Gastrocnemius medialis (tissue), 4 donors: ENCODE results near the gene ZNF595. TPM values are rescaled to one million over a fixed set of nuclear protein-coding genes. Genes with fewer than 3 reads are reported as not detected.
A peak's percentile ranks its signal among the peaks of the same experiment; 100 is the strongest.
"Not testable (repeated sequence)": the region's sequence is repeated elsewhere in the genome, so short reads cannot be mapped to it uniquely, and the experiment has no call there.

Experiments used
- ATAC-seq, 2 donors: fragments of 150-250 bp; one replicate each; pipeline ENCODE4 v1.9.1; 2016
- DNase-seq, 2 donors: peaks; one replicate each; pipeline ENCODE4 v3.0.0-alpha.2; 2019
- H3K27ac ChIP-seq, 4 donors: fragments of 200-600 bp; sonication (generic); 1 replicate in 1 of 4; 2 replicates in 3 of 4; pipeline ENCODE4 v1.5.1; 2016 to 2018; ENCODE audit warnings: mild to moderate bottlenecking in 2 of 4, moderate library complexity in 1 of 4
- H3K27me3 ChIP-seq, 3 donors: fragments of 200-600 bp; sonication (generic) in 2 of 3; 1 replicate in 1 of 3; 2 replicates in 2 of 3; pipeline versions ENCODE4 v1.5.1 to v1.6.0; 2016 to 2019; ENCODE audit warnings: mild to moderate bottlenecking in 1 of 3, moderate library complexity in 1 of 3
- H3K36me3 ChIP-seq, 2 donors: fragments of 200-600 bp; sonication (generic) in 1 of 2; one replicate each; pipeline ENCODE4 v1.5.1; 2017 to 2018
- H3K4me1 ChIP-seq, 2 donors: fragments of 200-600 bp; sonication (generic) in 1 of 2; one replicate each; pipeline ENCODE4 v1.5.1; 2016 to 2017; ENCODE audit warnings: mild to moderate bottlenecking in 2 of 2
- H3K4me3 ChIP-seq, 4 donors: fragments of 200-600 bp; sonication (generic) in 3 of 4; 1 replicate in 1 of 4; 2 replicates in 3 of 4; pipeline ENCODE4 v1.5.1; 2016 to 2019; ENCODE audit warnings: mild to moderate bottlenecking in 2 of 4
- H3K9me3 ChIP-seq, 3 donors: fragments of 200-600 bp; sonication (generic) in 2 of 3; 1 replicate in 1 of 3; 2 replicates in 2 of 3; pipeline ENCODE4 v1.5.1; 2016 to 2019
- POLR2A ChIP-seq, 2 donors: fragments of 450-650 bp; IDR thresholded peaks; one replicate each; pipeline ENCODE4 v1.6.1; 2017; ENCODE audit warnings: antibody characterized with exemption in 2 of 2, mild to moderate bottlenecking in 2 of 2, moderate library complexity in 2 of 2
- in situ Hi-C, 4 donors: fragments of 200-750 bp; cut with MboI; loops; one replicate each; pipeline versions ENCODE4 v1.15.0 to v1.8.0; 2017; ENCODE audit warnings: low sequenced_read_pairs in 4 of 4
- intact Hi-C: fragments of 100-400 bp; cut with DNase I; formaldehyde crosslinking; loops from one replicate; pipeline ENCODE4 v1.15.1; 2023; ENCODE audit warnings: low total_unique reads
- total RNA-seq, 4 donors: library from RNA; depleted of rRNA; stranded (reverse); fragments of >200 nt; gene quantifications; one replicate each; pipeline versions ENCODE4 v1.1.0 to v1.2.3, GENCODE V29; 2016
- TF ChIP-seq, protein P1 (sequence below), 5 experiments: fragments of 450-650 bp in 3 of 5; fragments of 200-600 bp in 2 of 5; sonication (generic) in 2 of 5; IDR thresholded peaks in 4 of 5; conservative IDR thresholded peaks in 1 of 5; 1 replicate in 4 of 5; 2 replicates in 1 of 5; pipeline ENCODE4 v1.5.1; 2016 to 2019; ENCODE audit warnings: antibody characterized with exemption in 5 of 5, mild to moderate bottlenecking in 3 of 5, moderate library complexity in 3 of 5

ZNF595 gene
- total RNA-seq, 4 donors from 2014 or later, result 4.1 to 22.1 (median 12.8) TPM

DNA sequence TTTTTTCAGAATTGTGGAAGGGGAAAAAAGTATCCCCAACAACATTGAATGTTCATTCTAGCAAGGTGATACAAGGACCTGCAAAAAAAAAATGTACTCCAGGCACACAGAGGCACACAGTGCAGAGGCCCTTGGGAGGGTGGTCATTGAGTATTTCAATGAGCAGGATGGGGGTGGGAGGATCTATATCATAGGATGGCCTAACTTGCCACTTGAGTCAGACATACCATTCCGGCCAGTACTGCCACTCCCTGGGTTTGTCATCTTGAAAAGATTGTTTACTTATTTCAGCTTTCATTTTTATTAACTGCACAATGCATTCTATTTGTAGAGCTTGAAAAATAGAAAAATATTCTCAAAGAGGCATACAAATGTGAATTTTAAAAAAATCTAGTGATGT is 18.7 kb downstream of the ZNF595 start:
- in situ Hi-C loops, result no loop called here
- DNase-seq, result no peak
- H3K27ac ChIP-seq, result no peak overlapping the region
- peak overlapping the region in 1 of 4 donors; percentile 4 for H3K4me3 ChIP-seq
- ATAC-seq, result no peak
- peaks cover 0 to 69% of the 10 kb centered on the region in 2 donors for H3K36me3 ChIP-seq
- intact Hi-C loops, result no loop called here
- no peaks in the 10 kb centered on the region for H3K27me3 ChIP-seq
- peaks cover 0 to 56% (median 21%) of the 10 kb centered on the region in 3 donors for H3K9me3 ChIP-seq
- no peaks in the 10 kb centered on the region for H3K4me1 ChIP-seq
- no peak for TF ChIP-seq POLR2A (IDR thresholded peaks at IDR 0.05)
- TF ChIP-seq, protein P1, sequence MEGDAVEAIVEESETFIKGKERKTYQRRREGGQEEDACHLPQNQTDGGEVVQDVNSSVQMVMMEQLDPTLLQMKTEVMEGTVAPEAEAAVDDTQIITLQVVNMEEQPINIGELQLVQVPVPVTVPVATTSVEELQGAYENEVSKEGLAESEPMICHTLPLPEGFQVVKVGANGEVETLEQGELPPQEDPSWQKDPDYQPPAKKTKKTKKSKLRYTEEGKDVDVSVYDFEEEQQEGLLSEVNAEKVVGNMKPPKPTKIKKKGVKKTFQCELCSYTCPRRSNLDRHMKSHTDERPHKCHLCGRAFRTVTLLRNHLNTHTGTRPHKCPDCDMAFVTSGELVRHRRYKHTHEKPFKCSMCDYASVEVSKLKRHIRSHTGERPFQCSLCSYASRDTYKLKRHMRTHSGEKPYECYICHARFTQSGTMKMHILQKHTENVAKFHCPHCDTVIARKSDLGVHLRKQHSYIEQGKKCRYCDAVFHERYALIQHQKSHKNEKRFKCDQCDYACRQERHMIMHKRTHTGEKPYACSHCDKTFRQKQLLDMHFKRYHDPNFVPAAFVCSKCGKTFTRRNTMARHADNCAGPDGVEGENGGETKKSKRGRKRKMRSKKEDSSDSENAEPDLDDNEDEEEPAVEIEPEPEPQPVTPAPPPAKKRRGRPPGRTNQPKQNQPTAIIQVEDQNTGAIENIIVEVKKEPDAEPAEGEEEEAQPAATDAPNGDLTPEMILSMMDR (IDR thresholded peaks at IDR 0.05 in 4 of 5, conservative IDR thresholded peaks at IDR 0.05 in 1 of 5), result no peak

DNA sequence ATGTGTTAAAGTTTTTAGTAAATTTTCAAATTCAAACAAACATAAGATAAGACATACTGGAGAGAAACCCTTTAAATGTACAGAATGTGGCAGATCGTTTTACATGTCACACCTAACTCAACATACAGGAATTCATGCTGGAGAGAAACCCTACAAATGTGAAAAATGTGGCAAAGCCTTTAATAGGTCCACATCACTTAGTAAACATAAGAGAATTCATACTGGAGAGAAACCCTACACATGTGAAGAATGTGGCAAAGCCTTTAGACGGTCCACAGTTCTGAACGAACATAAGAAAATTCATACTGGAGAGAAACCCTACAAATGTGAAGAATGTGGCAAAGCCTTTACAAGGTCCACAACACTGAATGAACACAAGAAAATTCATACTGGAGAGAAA is 32.8 kb downstream of the ZNF595 start:
- intact Hi-C loops, result no loop called here
- no peak for ATAC-seq
- H3K36me3 ChIP-seq, result peaks cover 21 to 81% of the 10 kb centered on the region in 2 donors

DNA sequence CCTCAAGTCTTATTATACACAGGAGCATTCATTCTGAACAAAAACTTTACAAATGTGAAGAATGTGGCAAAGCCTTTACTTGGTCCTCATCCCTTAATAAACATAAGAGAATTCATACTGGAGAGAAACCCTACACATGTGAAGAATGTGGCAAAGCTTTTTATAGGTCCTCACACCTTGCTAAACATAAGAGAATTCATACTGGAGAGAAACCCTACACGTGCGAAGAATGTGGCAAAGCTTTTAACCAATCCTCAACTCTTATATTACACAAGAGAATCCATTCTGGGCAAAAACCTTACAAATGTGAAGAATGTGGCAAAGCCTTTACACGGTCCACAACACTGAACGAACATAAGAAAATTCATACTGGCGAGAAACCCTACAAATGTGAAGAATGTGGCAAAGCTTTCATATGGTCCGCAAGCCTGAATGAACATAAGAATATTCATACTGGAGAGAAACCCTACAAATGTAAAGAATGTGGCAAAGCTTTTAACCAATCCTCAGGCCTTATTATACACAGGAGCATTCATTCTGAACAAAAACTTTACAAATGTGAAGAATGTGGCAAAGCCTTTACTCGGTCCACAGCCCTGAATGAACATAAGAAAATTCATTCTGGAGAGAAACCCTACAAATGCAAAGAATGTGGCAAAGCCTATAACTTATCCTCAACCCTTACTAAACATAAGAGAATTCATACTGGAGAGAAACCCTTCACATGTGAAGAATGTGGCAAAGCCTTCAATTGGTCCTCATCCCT is 33.6 kb downstream of the ZNF595 start:
- in situ Hi-C loops, DNase-seq, ATAC-seq, H3K27me3 ChIP-seq, H3K4me1 ChIP-seq, H3K27ac ChIP-seq, intact Hi-C loops: not testable (repeated sequence)
- H3K36me3 ChIP-seq, result peaks cover 26 to 74% of the 10 kb centered on the region in 2 donors
- peaks cover 46 to 89% (median 62%) of the 10 kb centered on the region in 3 donors for H3K9me3 ChIP-seq
- peak overlapping the region in 1 of 4 donors; percentile 33 for H3K4me3 ChIP-seq

More for the DNA sequence above, 32.8 kb downstream of the ZNF595 start:
- Histone ChIP-seq H3K9me3 (peaks cover 38 to 85% (median 57%) of the 10 kb centered on the region in 3 donors), H3K27me3 (no peaks in the 10 kb centered on the region), H3K4me1 (no peaks in the 10 kb centered on the region), H3K4me3 (peak overlapping the region in 1 of 4 donors; percentile 33), H3K27ac (no peak overlapping the region)
- TF ChIP-seq, protein P1 (IDR thresholded peaks at IDR 0.05 in 4 of 5, conservative IDR thresholded peaks at IDR 0.05 in 1 of 5), result no peak
- TF ChIP-seq POLR2A (IDR thresholded peaks at IDR 0.05), result no peak
- no peak for DNase-seq
- in situ Hi-C loops, result no loop called here

DNA sequence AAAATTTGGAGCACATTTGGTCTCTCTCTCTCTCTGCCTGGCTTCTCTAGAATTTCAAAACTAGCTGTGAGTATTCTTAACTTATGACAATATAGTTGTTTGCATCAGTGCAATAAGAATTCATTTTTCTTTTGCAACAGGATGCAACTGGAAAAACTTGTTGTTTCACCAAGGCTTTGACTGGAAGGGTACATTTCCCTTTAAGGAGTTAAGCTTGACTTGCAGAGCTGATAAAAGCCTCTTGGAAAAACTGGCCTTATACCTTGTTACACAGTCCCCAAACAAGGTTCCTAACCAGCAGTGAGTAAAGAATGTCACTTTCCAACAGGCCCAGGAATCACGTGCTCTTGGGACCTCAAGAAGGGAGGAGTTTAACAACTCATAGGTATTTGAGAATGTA is 45.3 kb downstream of the ZNF595 start:
- intact Hi-C loops, result no loop called here
- Histone ChIP-seq H3K4me3 (no peak overlapping the region), H3K9me3 (peaks cover 7 to 56% (median 25%) of the 10 kb centered on the region in 3 donors), H3K4me1 (no peaks in the 10 kb centered on the region), H3K27ac (no peak overlapping the region), H3K36me3 (no peaks in the 10 kb centered on the region), H3K27me3 (no peaks in the 10 kb centered on the region)
- no peak for TF ChIP-seq POLR2A (IDR thresholded peaks at IDR 0.05)
- TF ChIP-seq, protein P1 (IDR thresholded peaks at IDR 0.05 in 4 of 5, conservative IDR thresholded peaks at IDR 0.05 in 1 of 5), result no peak
- DNase-seq (no peak), ATAC-seq (no peak)
- in situ Hi-C loops, result no loop called here

DNA sequence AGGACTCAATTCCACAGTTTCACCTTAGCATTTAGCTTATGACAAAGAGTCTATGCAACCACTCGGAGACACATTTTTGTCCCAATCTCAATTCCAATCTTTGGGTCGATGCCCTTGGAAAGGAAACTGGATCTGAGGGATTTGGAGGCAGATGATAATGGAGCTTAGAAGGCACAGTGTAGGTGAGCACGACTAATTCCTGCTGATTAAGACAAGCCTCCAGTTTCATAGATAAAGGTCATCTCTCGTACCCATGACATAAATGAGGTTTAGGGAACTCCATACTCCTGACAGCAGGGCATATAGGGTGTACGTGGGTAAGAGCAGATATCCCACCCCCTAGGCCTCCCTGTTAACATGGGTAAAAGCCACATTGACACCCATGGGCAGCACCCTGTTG is 46.7 kb downstream of the ZNF595 start:
- no peaks in the 10 kb centered on the region for H3K27me3 ChIP-seq
- DNase-seq, result no peak
- in situ Hi-C loops (no loop called here), intact Hi-C loops (no loop called here)
- H3K36me3 ChIP-seq, result no peaks in the 10 kb centered on the region
- H3K4me1 ChIP-seq, result no peaks in the 10 kb centered on the region
- no peak for ATAC-seq
- no peak overlapping the region for H3K27ac ChIP-seq
- TF ChIP-seq, protein P1 (IDR thresholded peaks at IDR 0.05 in 4 of 5, conservative IDR thresholded peaks at IDR 0.05 in 1 of 5), result no peak
- no peak for TF ChIP-seq POLR2A (IDR thresholded peaks at IDR 0.05)
- no peak overlapping the region for H3K4me3 ChIP-seq
- H3K9me3 ChIP-seq, result peaks cover 7 to 41% (median 21%) of the 10 kb centered on the region in 3 donors
